ENCODE measurements around the gene RNF212B. TPM values are rescaled to one million over a fixed set of nuclear protein-coding genes. Genes with fewer than 3 reads are reported as not detected.

Gene RNF212B
- total and polyA plus RNA-seq, 10 of the 15 experiments (the other 5 are each of a cell fraction or from before 2014, with no cell fraction given), result not detected

GRCh38 chr14:23294734-23295561, 57.2 kb downstream of the RNF212B start:
- ChIA-PET RAD21 (ENCODE audit: unreplicated experiment) (interaction anchor here (0.7 to 2.0 kb wide), 2 partner anchors 27 to 48 kb away, joined by 3 to 6 read pairs; no protein-coding TSS in a partner anchor), CTCF (interaction anchor here (0.6 to 6.1 kb wide), 15 partner anchors 8 to 225 kb away, joined by 3 to 36 read pairs (median 7); partner anchors contain the start of genes BCL2L2, HOMEZ, PABPN1 and PPP1R3E), POLR2A (interaction anchor here (1.2 to 1.6 kb wide), 2 partner anchors 9 to 26 kb away, joined by 3 to 4 read pairs; partner anchors contain the start of genes HOMEZ and PABPN1), SMC1A (ENCODE audit: uncharacterized antibody, unreplicated experiment) (interaction anchor here (1.2 to 2.9 kb wide), 3 partner anchors 21 to 28 kb away, joined by 3 to 10 read pairs (median 3); partner anchors contain the start of gene PABPN1)
- Histone ChIP-seq H3K4me3 (no peak overlapping the region), H3K79me2 (ENCODE audit: control insufficient read depth, insufficient read depth, low read length) (no peaks in the 10 kb centered on the region; the same call in 1 of the 2 replicates), H3K27ac (ENCODE audit: control insufficient read depth, insufficient read depth) (no peak overlapping the region), H3K36me3 (ENCODE audit: control insufficient read depth in 2 of 2, insufficient read depth in 2 of 2, low read length in 1 of 2) (no peaks in the 10 kb centered on the region), H3K9me3 (replicated peaks; ENCODE audit: control insufficient read depth, insufficient read depth, low read length) (no peaks in the 10 kb centered on the region), H3K4me1 (ENCODE audit: control insufficient read depth, insufficient read depth, low read length) (0 out of 2 replicates have a peak, but pooled peaks cover 4% of the 10 kb centered on the region), H4K20me1 (ENCODE audit: control insufficient read depth, insufficient read depth) (no peaks in the 10 kb centered on the region), H3K4me2 (ENCODE audit: control insufficient read depth, insufficient read depth) (no peak overlapping the region), H2AFZ (ENCODE audit: control insufficient read depth, low read depth, low read length) (no peak overlapping the region), H3K9ac (ENCODE audit: control insufficient read depth, insufficient read depth, low read length) (no peak overlapping the region), H3K27me3 (replicated peaks in 1 of 2; ENCODE audit: control insufficient read depth in 2 of 2, insufficient read depth in 2 of 2, low read length in 1 of 2) (no peaks in the 10 kb centered on the region)
- intact Hi-C loops (cut with micrococcal nuclease; ENCODE audit: unreplicated experiment) (loop anchor here (1.0 kb wide), 2 partner anchors 9 to 30 kb away; partner anchors contain the start of gene HOMEZ), in situ Hi-C loops (cut with MboI) (no loop called here)
- no TSS peak for BruUV-seq (replicated peaks)
- ATAC-seq (peak; percentile 92), DNase-seq (ENCODE audit: low read depth, low spot score) (no peak), FAIRE-seq (peak; percentile 89)
- 23% methylated on average over 24 of the region's 24 CpGs for WGBS (ENCODE audit: insufficient coverage, insufficient replicate concordance, low lambda C conversion rate, missing lambda C conversion rate)
- peak; percentile 68 to 85 (median 84) for TF ChIP-seq CTCF (IDR thresholded peaks at IDR 0.05 in 2 of 3, conservative IDR thresholded peaks at IDR 0.05 in 1 of 3; ENCODE audit: control insufficient read depth in 2 of 3, extremely low read depth in 1 of 3, insufficient read depth in 1 of 3, low read depth in 3 of 3, low read length in 3 of 3)
- peak; percentile 37; the same call in 1 of the 2 replicates for TF ChIP-seq PML (IDR thresholded peaks at IDR 0.05; ENCODE audit: low read length)
- peak; percentile 35; the same call in 1 of the 2 replicates for TF ChIP-seq RUNX3 (IDR thresholded peaks at IDR 0.05; ENCODE audit: low read length)
- peak; percentile 70 for TF ChIP-seq CREM (IDR thresholded peaks at IDR 0.05; ENCODE audit: low read depth)
- TF ChIP-seq YY1 (IDR thresholded peaks at IDR 0.05; ENCODE audit: low read depth, low read length), result peak; percentile 61; the same call in 1 of the 2 replicates
- TF ChIP-seq POLR2AphosphoS2 (IDR thresholded peaks at IDR 0.05; ENCODE audit: low read depth, low read length), result peak; percentile 49; the same call in 1 of the 2 replicates
- peak; percentile 66; the same call in 1 of the 2 replicates for TF ChIP-seq CREB1 (IDR thresholded peaks at IDR 0.05; ENCODE audit: low read depth)
- TF ChIP-seq HDGF (IDR thresholded peaks at IDR 0.05), result 0 out of 2 replicates have a peak, but pooled peaks have one; percentile 21
- 0 out of 2 replicates have a peak, but pooled peaks have one; percentile 82 for TF ChIP-seq WRNIP1 (IDR thresholded peaks at IDR 0.05; ENCODE audit: borderline replicate concordance, low read depth, low read length)
- peak; percentile 99 for TF ChIP-seq ZNF384 (IDR thresholded peaks at IDR 0.05; ENCODE audit: borderline replicate concordance, low read depth, low read length)
- peak; percentile 70 for TF ChIP-seq SMC3 (IDR thresholded peaks at IDR 0.05; ENCODE audit: borderline replicate concordance, low read length)
- no peak for TF ChIP-seq ATF3 (IDR thresholded peaks at IDR 0.05; ENCODE audit: borderline replicate concordance, extremely low read depth, low read depth, low read length)
- peak; percentile 27; the same call in 1 of the 2 replicates for TF ChIP-seq RB1 (IDR thresholded peaks at IDR 0.05; ENCODE audit: borderline replicate concordance)
- TF ChIP-seq MYC (IDR thresholded peaks at IDR 0.05; ENCODE audit: insufficient read depth, insufficient read length, insufficient replicate concordance, low read length, severe bottlenecking), result no peak
- peak; percentile 78; the same call in 1 of the 2 replicates for TF ChIP-seq NBN (IDR thresholded peaks at IDR 0.05)
- 0 out of 2 replicates have a peak, but pooled peaks have one; percentile 19 for TF ChIP-seq TAF1 (IDR thresholded peaks at IDR 0.05; ENCODE audit: borderline replicate concordance, low read depth, low read length)
- peak; percentile 32 for TF ChIP-seq BCL3 (IDR thresholded peaks at IDR 0.05; ENCODE audit: borderline replicate concordance, insufficient read depth, low read depth, low read length, poor library complexity, severe bottlenecking)
- peak; percentile 52 for TF ChIP-seq RAD21 (IDR thresholded peaks at IDR 0.05; ENCODE audit: insufficient read depth, low read depth, low read length)
- no peak for TF ChIP-seq NR2F1 (conservative IDR thresholded peaks at IDR 0.05)

All from GM12878 (cell line).